CD1c-positive myeloid dendritic cell (primary cell): ENCODE results near the gene MAGI2.

Source experiments
- DNase-seq: peaks from one replicate; pipeline ENCODE4 v3.0.0-alpha.2; 2016; ENCODE audit errors: extremely low spot score

The MAGI2 gene

DNA sequence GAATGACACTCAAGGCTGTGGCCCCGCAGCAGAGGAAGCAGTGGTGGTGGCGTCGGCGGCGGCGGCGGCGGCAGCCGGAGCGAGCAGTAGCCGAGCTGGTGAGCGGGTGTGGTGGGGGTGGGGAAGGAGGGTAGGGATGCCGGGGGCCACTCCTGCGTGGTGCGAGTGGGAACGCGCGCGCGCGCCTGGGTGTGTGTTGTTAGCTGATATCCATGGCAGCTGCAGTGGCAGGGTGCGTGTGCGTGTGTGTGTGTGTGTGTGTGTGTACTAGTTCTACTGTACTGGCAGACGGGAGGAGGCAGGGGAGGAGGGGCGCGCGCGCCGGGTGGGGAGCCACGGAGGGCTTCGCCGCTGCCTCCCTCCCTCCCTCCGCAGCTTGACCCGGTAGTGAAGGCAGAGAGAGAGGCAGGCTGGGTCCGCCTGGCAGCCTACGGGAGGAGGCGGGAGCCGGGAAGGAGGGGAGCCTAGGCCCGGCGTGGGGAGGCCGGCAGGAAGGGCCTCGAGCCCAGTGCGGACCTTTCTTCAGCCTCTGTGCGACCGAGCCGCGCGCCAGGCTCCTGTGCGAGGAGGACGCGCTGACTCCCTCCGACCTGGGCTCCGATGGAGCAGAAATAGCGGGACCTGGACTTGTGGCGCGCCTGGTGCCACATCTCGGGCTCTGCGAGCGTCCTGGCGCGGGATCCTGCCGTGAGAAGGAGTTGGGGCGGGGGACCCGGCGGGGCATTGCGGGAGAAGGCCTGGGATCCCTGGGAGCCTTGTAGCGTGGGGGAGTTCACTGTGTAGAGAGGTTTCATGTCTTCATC lies at the start of gene MAGI2:
MAGI2 (minus strand) TSS at position 110 of the 803 bp plus-strand sequence. CDS start 347 bp downstream, outside the sequence.
- DNase-seq = peak; percentile 3

- no peak for DNase-seq
Measured at GRCh38 chr7:79502151-79502550, 48.7 kb upstream of the MAGI2 start.

GRCh38 chr7:79500759-79501158 lies 47.3 kb upstream of the MAGI2 start:
- no peak for DNase-seq

GRCh38 chr7:79497728-79498127 lies 44.3 kb upstream of the MAGI2 start:
- DNase-seq = no peak

GRCh38 chr7:79495544-79496272 lies 42.2 kb upstream of the MAGI2 start:
- DNase-seq = no peak

DNA sequence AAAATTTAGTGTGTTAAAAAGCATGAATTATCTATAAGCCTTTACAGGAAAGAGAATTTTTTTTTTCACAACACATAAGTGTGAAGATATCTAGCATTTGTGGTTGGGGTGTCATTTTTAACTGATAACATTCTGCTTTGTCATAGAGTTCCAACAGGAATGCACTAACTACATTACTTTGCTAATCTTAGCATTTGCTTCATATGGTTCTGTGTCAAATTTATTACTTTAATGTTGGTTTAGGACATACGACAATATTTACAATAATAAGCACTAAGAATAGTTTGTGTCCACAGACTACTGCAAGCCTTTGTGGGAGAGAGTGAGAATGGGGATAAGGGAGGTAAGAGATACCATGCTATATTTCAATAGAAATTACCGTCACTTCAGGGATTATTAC lies 40.6 kb upstream of the MAGI2 start:
- DNase-seq = no peak

GRCh38 chr7:79489371-79489770 lies 35.9 kb upstream of the MAGI2 start:
- DNase-seq = no peak

- DNase-seq = no peak
Measured at GRCh38 chr7:79478386-79478785, 24.9 kb upstream of the MAGI2 start.

DNA sequence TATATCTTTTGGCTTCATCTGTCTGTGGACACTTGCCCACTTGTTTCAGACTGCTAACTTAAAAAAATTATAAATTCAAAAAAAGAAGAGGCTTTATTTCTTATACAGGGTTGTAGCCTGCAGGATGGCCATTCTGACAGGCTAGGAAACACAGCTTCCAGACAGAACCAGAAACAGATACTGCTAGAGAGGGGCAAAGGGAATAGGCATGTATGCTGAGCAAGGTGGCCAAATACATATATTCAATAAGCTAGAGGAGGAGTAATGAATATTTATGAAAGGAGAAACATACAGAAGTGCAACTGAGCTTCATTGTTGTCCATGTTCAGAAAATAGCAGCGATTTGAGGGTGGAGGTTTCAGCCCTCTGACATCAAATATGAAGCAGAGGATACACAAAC lies 22.0 kb upstream of the MAGI2 start:
- DNase-seq = no peak

DNA sequence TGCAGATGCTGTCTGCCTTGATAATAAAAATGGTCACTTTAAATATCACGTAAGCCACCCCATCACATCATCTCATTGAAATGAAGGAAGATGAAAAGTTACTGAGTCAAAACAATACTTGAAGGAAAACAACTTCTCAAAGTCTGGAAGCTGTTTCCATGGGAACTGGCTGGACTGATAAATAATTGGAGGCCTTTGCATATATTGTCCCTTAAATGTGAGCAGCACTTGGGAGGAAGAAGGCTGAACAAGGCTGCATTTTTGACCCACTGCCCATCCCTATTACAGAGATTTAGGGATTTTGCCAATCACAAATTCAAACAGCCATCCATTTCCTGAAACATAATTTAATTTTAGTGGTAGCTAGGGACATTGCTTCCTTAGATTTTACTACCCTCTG lies 18.2 kb upstream of the MAGI2 start:
- no peak for DNase-seq

DNA sequence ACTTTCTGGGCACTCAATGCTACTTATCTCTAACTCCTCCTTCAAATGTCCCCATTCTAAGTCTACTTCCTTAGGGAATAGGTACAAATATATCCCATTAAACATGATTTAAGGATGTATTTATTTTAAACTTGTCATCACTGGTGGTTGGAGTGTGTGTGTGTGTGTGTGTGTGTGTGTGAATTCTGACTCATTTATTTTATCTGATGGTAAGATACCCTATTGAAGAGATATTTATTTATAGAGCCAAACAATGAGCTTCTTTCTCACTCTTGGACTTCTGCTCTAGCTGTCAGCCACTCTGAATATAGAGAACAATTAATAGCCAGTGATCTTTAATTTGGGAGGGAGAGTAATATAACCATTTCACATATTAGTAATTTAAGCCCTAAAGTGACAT lies 17.8 kb upstream of the MAGI2 start:
- DNase-seq = no peak

DNA sequence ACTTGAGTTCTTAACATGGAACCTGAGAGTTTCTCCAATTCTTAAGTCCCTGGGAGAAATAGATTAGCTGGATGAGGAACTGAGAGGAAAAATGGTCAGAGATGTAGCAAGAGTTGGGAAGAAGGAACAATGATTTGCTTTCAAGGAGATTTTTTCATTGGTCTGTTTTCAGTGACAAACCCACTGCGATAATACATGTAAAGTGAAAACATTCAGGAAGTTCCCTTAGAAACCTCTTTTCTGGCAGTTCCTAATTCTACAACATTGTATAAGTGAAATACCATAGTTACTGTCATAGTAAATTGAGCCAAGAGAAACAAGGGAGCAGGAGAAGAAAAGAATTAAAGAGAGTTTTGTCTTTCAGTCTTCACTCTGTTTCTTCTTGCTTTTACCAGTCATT lies 12.1 kb upstream of the MAGI2 start:
- DNase-seq = peak; percentile 44

DNA sequence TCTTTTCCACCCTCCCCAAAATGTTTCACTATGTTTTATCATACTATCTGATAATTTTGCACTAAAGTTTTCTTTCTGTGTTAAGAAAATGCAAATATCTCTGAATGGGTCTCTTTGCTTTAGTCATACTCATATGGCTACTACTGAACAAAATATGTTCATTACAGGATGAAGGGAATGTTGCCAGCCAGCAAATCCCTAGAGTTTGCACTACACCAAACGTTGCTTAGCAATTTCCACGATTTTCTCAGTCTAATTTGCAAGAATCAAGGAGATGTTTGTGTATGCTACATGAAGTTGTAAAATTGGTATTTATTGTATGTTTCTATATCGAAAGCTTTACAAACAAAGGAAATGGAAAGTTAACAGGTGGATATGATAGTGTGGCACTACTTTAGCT lies 10.6 kb upstream of the MAGI2 start:
- no peak for DNase-seq

DNA sequence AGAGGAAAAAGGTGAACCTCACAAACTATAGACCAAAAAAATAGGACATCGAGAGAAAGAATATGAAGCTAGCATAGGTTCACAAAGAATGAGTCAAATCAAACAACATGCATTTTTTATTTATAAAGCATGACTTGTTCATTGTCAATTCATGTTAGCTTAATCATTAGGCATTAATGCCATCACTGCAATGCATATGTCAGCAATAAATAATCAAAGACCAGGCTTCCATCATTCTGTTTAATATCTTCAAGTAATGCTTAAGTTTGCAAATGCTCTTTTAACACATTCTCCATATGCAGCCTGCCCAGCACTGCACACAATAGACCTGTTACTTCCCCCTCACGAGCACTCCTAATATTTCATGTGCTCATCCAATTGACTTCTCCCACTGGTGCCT lies 8.9 kb upstream of the MAGI2 start:
- DNase-seq = no peak

DNA sequence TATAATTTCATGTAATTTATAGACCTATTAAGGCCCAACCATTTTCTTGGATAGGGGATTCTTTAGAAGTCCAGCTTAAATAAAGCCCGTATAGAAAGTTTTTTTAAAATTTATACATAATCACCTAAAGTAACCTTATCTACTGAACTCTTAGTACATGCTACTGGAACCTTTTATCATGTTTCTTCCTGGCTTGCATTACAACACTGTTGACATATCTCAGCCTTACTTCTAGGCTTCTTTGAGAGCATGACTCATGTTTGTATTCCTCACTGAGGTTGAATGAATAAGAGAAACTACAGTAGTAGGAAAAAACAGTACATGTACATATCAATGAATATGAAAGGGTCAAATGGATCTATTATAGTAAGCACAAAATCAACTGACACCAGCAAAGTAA lies 8.2 kb upstream of the MAGI2 start:
- DNase-seq = no peak

DNA sequence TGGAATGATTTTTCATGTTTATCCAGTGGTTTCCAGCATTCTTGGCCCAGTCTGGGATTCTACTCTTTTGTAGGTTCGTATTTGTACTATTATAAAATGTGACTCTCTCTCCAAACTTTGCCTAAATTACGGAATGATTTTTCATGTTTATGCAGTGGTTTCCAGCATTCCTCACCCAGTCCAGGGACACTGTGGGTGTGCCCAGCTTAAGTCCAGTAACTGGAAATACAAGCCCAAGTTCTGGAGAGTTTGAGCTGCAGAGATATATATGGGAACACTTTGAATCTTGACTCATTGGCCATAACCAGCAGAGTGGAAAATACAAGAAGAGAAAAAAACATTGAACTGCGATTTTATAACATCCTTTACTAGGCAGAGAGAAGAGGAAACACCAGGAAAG lies 5.9 kb upstream of the MAGI2 start:
- no peak for DNase-seq

DNA sequence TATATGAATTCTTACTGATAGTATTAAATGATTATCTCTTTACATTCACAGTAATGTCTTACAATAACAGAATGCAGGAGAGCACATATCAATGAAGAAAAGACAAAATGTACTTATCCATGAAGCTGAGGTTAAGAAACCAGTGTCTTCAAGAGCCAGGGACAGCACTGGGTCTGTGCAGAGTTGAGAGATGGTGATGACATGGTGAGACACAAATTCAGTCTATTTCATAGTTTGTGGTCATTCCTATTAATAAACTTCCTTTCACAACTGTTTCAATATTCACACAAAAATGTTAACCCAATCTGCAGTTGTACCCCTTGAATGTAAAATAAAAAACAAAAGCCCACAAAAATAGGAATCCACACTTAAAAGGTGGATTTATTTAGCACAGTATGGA lies 5.3 kb upstream of the MAGI2 start:
- no peak for DNase-seq

DNA sequence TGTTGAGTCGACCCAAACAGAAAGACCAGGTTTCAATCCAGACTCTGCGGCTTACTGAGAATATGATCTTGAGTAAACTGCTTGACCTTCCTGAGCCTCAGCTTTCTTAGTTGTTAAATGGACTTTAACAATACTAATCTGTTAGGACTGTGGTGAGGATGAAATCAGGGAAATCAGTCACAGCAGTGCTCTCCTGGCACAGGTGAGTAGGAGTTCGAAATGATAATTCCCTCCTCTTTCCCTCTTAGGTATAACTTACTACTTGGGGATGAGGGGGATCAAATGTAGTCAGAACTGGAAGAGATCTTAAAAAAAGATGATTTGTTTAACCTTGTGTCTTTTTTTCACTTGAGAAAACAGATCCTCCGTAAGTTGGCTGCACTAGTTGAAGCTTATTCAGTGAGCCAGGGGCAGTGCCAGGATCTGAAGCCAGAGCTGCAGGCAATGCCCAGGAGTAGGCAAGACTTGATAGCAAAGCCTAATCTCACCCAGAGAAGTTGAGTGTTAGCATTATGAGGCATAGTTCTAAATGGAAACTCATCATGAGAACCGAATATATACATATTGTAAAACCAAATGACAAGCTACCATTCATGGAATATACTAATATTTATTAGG lies 1.8 kb upstream of the MAGI2 start:
- DNase-seq = no peak

DNA sequence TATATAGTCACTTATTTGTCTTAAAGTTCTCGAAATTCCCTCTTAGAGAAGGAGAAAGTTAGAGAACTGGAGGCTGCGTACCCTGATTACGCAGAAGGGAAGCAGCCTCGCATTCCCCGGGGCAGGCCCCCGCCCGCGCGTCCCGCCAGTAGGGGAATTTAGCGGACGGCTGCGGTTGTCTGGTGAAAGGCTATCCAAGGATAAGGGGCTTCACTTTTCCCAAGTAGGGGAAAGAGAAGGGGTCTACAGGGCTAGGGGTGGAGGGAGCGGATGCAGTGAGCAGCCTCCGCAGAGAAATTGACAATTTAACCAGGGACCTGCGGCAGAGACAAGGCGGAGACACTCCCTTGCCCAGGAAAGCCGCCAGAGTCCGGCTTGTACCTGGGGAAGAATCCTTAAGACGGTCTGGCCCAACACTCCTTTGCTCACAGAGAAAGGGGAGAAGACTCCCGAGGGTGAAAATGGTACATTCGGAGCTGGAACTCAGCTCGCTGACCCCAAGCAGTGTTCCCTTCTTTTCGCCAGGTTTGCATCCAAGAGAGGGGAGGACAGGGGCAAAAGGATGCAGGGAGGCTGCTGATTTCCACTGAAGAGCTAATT lies 994 bp upstream of the MAGI2 start:
- peak; percentile 15 for DNase-seq

DNA sequence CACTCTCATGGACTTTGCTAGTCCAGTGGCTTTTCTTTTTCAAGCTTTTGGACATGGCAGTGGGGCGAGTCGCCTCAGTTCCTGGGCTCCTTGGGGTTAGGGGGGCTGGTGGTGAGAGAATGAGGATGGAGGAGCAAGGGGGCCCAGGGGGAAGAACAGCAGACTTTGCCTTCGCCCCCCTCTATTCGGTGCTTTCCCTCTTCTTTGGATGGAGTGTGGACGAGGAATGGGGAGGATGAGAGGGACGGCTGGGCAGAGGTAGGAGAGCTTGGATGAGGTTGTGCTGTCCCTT lies 255 bp downstream of the MAGI2 start:
- no peak for DNase-seq

GRCh38 chr7:79452495-79453265 lies 787 bp downstream of the MAGI2 start:
- DNase-seq = no peak

GRCh38 chr7:79452032-79452494 lies 1.4 kb downstream of the MAGI2 start:
- peak; percentile 18 for DNase-seq
